ENCODE data around the gene MESP2.
A peak's percentile ranks its signal among the peaks of the same experiment; 100 is the strongest.

The MESP2 gene

GRCh38 chr15:89749054-89749453 is 27.1 kb upstream of the MESP2 start:
- no peak overlapping the region for H3K4me3 ChIP-seq (ENCODE audit: low read depth, low read length)
- DNase-seq (ENCODE audit: low read depth, low spot score): no peak
- in situ Hi-C loops (cut with HindIII; ENCODE audit: low sequenced_read_pairs): no loop called here
- TF ChIP-seq CTCF (IDR thresholded peaks at IDR 0.05; ENCODE audit: low read depth, low read length): no peak

- H3K4me3 ChIP-seq (ENCODE audit: low read depth, low read length): no peak overlapping the region
- in situ Hi-C loops (cut with HindIII; ENCODE audit: low sequenced_read_pairs): no loop called here
- TF ChIP-seq CTCF (IDR thresholded peaks at IDR 0.05; ENCODE audit: low read depth, low read length): no peak
- no peak for DNase-seq (ENCODE audit: low read depth, low spot score)
Observed at GRCh38 chr15:89749526-89749925, 26.6 kb upstream of the MESP2 start.

GRCh38 chr15:89749951-89750559 is 26.1 kb upstream of the MESP2 start:
- no peak for DNase-seq (ENCODE audit: low read depth, low spot score)
- peak overlapping the region; percentile 39 for H3K4me3 ChIP-seq (ENCODE audit: low read depth, low read length)
- in situ Hi-C loops (cut with HindIII; ENCODE audit: low sequenced_read_pairs): loop anchor here (25.0 kb wide), 1 partner anchor 112 kb away; no protein-coding TSS in a partner anchor
- TF ChIP-seq CTCF (IDR thresholded peaks at IDR 0.05; ENCODE audit: low read depth, low read length): no peak

- peak; percentile 88 for DNase-seq (ENCODE audit: low read depth, low spot score)
- TF ChIP-seq CTCF (IDR thresholded peaks at IDR 0.05; ENCODE audit: low read depth, low read length): peak; percentile 68
- H3K4me3 ChIP-seq (ENCODE audit: low read depth, low read length): peak within 1 kb of the TSS; percentile 39
- in situ Hi-C loops (cut with HindIII; ENCODE audit: low sequenced_read_pairs): loop anchor here (25.0 kb wide), 1 partner anchor 111 kb away; no protein-coding TSS in a partner anchor
Observed at GRCh38 chr15:89750560-89751542, 25.3 kb upstream of the MESP2 start, which contains the start of gene MESP1. TSS of gene MESP1 (minus strand) at chr15:89751249. CDS start at chr15:89751231, 18 bp downstream.

GRCh38 chr15:89751748-89752147 is 24.4 kb upstream of the MESP2 start:
- TF ChIP-seq CTCF (IDR thresholded peaks at IDR 0.05; ENCODE audit: low read depth, low read length): no peak
- no peak overlapping the region for H3K4me3 ChIP-seq (ENCODE audit: low read depth, low read length)
- in situ Hi-C loops (cut with HindIII; ENCODE audit: low sequenced_read_pairs): loop anchor here (25.0 kb wide), 1 partner anchor 111 kb away; no protein-coding TSS in a partner anchor
- DNase-seq (ENCODE audit: low read depth, low spot score): no peak

GRCh38 chr15:89753855-89754254 is 22.3 kb upstream of the MESP2 start:
- no peak for TF ChIP-seq CTCF (IDR thresholded peaks at IDR 0.05; ENCODE audit: low read depth, low read length)
- H3K4me3 ChIP-seq (ENCODE audit: low read depth, low read length): no peak overlapping the region
- no peak for DNase-seq (ENCODE audit: low read depth, low spot score)
- in situ Hi-C loops (cut with HindIII; ENCODE audit: low sequenced_read_pairs): loop anchor here (25.0 kb wide), 1 partner anchor 108 kb away; no protein-coding TSS in a partner anchor
